HEK293 (cell line): ENCODE data around the gene MKKS.

Experiments
- BCL11B ChIP-seq: fragments of 450-650 bp; formaldehyde crosslinking; IDR thresholded peaks from 2 replicates; pipeline ENCODE4 v1.5.1; 2016; ENCODE audit warnings: low read depth, missing biosample characterization, missing genetic modification characterization
- BCL6B ChIP-seq: fragments of 450-650 bp; formaldehyde crosslinking; IDR thresholded peaks from 2 replicates; pipeline ENCODE4 v1.5.1; 2017; ENCODE audit warnings: missing biosample characterization, missing genetic modification characterization
- CTCF ChIP-seq: fragments of 450-650 bp; formaldehyde crosslinking; IDR thresholded peaks from 2 replicates; pipeline ENCODE4 v1.5.1; 2016; ENCODE audit warnings: missing biosample characterization, missing genetic modification characterization
- GLIS2 ChIP-seq: fragments of 450-650 bp; formaldehyde crosslinking; IDR thresholded peaks from 2 replicates; pipeline ENCODE4 v1.5.1; 2016; ENCODE audit warnings: missing biosample characterization, missing genetic modification characterization
- KLF8 ChIP-seq: fragments of 450-650 bp; formaldehyde crosslinking; IDR thresholded peaks from 2 replicates; pipeline ENCODE4 v1.5.1; 2016; ENCODE audit warnings: missing biosample characterization, missing genetic modification characterization
- OVOL3 ChIP-seq: fragments of 450-650 bp; formaldehyde crosslinking; IDR thresholded peaks from 2 replicates; pipeline ENCODE4 v1.5.1; 2016; ENCODE audit warnings: missing biosample characterization, missing genetic modification characterization
- PBX3 ChIP-seq: sonication (generic); formaldehyde crosslinking; IDR thresholded peaks from 2 replicates; pipeline ENCODE4 v1.8.1; 2022; ENCODE audit warnings: mild to moderate bottlenecking, moderate library complexity, missing genetic modification reagents
- REPIN1 ChIP-seq: fragments of 450-650 bp; formaldehyde crosslinking; IDR thresholded peaks from 2 replicates; pipeline ENCODE4 v1.5.1; 2017; ENCODE audit warnings: missing biosample characterization, missing genetic modification characterization, low read depth
- SETDB1 ChIP-seq: IDR thresholded peaks from one replicate; pipeline ENCODE4 v1.6.1; 2017; ENCODE audit warnings: mild to moderate bottlenecking, low read length, moderate library complexity, mixed read lengths; ENCODE audit not compliant: insufficient read length
- SP3 ChIP-seq: fragments of 450-650 bp; formaldehyde crosslinking; IDR thresholded peaks from 2 replicates; pipeline ENCODE4 v1.5.1; 2016; ENCODE audit warnings: missing biosample characterization, missing genetic modification characterization
- TSHZ1 ChIP-seq: fragments of 450-650 bp; formaldehyde crosslinking; IDR thresholded peaks from 2 replicates; pipeline ENCODE4 v1.5.1; 2016; ENCODE audit warnings: missing biosample characterization, missing genetic modification characterization, borderline replicate concordance
- ZBTB21 ChIP-seq: fragments of 450-650 bp; formaldehyde crosslinking; IDR thresholded peaks from 2 replicates; pipeline ENCODE4 v1.5.1; 2017; ENCODE audit warnings: missing biosample characterization, missing genetic modification characterization
- ZBTB6 ChIP-seq: fragments of 450-650 bp; formaldehyde crosslinking; IDR thresholded peaks from 2 replicates; pipeline ENCODE4 v1.5.1; 2017; ENCODE audit warnings: missing biosample characterization, missing genetic modification characterization
- ZBTB8A ChIP-seq: fragments of 450-650 bp; formaldehyde crosslinking; IDR thresholded peaks from 2 replicates; pipeline ENCODE4 v1.5.1; 2016; ENCODE audit warnings: missing biosample characterization, missing genetic modification characterization
- ZFHX2 ChIP-seq: fragments of 450-650 bp; formaldehyde crosslinking; conservative IDR thresholded peaks from 2 replicates; pipeline ENCODE4 v1.5.1; 2016; ENCODE audit warnings: missing biosample characterization, missing genetic modification characterization
- ZFP41 ChIP-seq: fragments of 450-650 bp; formaldehyde crosslinking; IDR thresholded peaks from 2 replicates; pipeline ENCODE4 v1.5.1; 2016; ENCODE audit warnings: missing biosample characterization, missing genetic modification characterization, borderline replicate concordance
- ZNF362 ChIP-seq: fragments of 450-650 bp; formaldehyde crosslinking; IDR thresholded peaks from 2 replicates; pipeline ENCODE4 v1.5.1; 2016; ENCODE audit warnings: missing biosample characterization, missing genetic modification characterization
- ZNF394 ChIP-seq: fragments of 450-650 bp; formaldehyde crosslinking; IDR thresholded peaks from 2 replicates; pipeline ENCODE4 v1.5.1; 2016; ENCODE audit warnings: missing biosample characterization, missing genetic modification characterization, mild to moderate bottlenecking, moderate library complexity, borderline replicate concordance
- ZNF426 ChIP-seq: fragments of 450-650 bp; formaldehyde crosslinking; IDR thresholded peaks from 2 replicates; pipeline ENCODE4 v1.5.1; 2017; ENCODE audit warnings: missing biosample characterization, missing genetic modification characterization, mild to moderate bottlenecking, inconsistent platforms, moderate library complexity
- ZNF514 ChIP-seq: fragments of 450-650 bp; formaldehyde crosslinking; IDR thresholded peaks from 2 replicates; pipeline ENCODE4 v1.5.1; 2016; ENCODE audit warnings: missing biosample characterization, missing genetic modification characterization
- ZNF558 ChIP-seq: fragments of 450-650 bp; formaldehyde crosslinking; IDR thresholded peaks from 2 replicates; pipeline ENCODE4 v1.5.1; 2016; ENCODE audit warnings: missing biosample characterization, missing genetic modification characterization
- ZNF660 ChIP-seq: fragments of 450-650 bp; IDR thresholded peaks from 2 replicates; pipeline ENCODE4 v1.5.1; 2018; ENCODE audit warnings: missing biosample characterization, mild to moderate bottlenecking, missing genetic modification characterization
- ZSCAN18 ChIP-seq: fragments of 450-650 bp; formaldehyde crosslinking; IDR thresholded peaks from 2 replicates; pipeline ENCODE4 v1.5.1; 2016; ENCODE audit warnings: missing biosample characterization, missing genetic modification characterization
- ZSCAN30 ChIP-seq: fragments of 450-650 bp; IDR thresholded peaks from 2 replicates; pipeline ENCODE4 v1.5.1; 2018; ENCODE audit warnings: missing biosample characterization, mild to moderate bottlenecking, missing genetic modification characterization, moderate library complexity
- ZSCAN4 ChIP-seq: fragments of 450-650 bp; formaldehyde crosslinking; IDR thresholded peaks from 2 replicates; pipeline ENCODE4 v1.5.1; 2017; ENCODE audit warnings: missing biosample characterization, missing genetic modification characterization

The MKKS gene

GRCh38 chr20:10433623-10434466 is at the start of gene MKKS (continued):
- TF ChIP-seq TSHZ1 (tag by site-specific recombination) (no peak), ZNF426 (tag by site-specific recombination) (no peak), ZNF394 (tag by site-specific recombination) (no peak), ZFP41 (tag by site-specific recombination) (no peak), KLF8 (peak; percentile 14; the same call in 1 of the 2 replicates), BCL11B (tag by site-specific recombination) (no peak), CTCF (tag by site-specific recombination) (peak; percentile 32; the same call in 1 of the 2 replicates), ZNF660 (no peak), ZNF514 (tag by site-specific recombination) (no peak), SETDB1 (peak; percentile 34), GLIS2 (peak; percentile 50), ZNF362 (tag by site-specific recombination) (peak; percentile 54; the same call in 1 of the 2 replicates), ZSCAN30 (tag by site-specific recombination) (no peak), BCL6B (tag by site-specific recombination) (no peak), SP3 (peak; percentile 66), ZSCAN4 (tag by site-specific recombination) (no peak), PBX3 (CRISPR knock-in tag) (no peak), ZBTB6 (tag by site-specific recombination) (no peak), ZSCAN18 (tag by site-specific recombination) (no peak), ZBTB21 (tag by site-specific recombination) (no peak), ZBTB8A (tag by site-specific recombination) (no peak), OVOL3 (no peak), ZNF558 (tag by site-specific recombination) (no peak), REPIN1 (tag by site-specific recombination) (no peak), ZFHX2 (tag by site-specific recombination) (peak; percentile 66)
